Measurements from ENCODE around the gene COL12A1. TPM values are rescaled to one million over a fixed set of nuclear protein-coding genes. Genes with fewer than 3 reads are reported as not detected.

Gene COL12A1
- total RNA-seq, 2 experiments from 2014 or later, result not detected

DNA sequence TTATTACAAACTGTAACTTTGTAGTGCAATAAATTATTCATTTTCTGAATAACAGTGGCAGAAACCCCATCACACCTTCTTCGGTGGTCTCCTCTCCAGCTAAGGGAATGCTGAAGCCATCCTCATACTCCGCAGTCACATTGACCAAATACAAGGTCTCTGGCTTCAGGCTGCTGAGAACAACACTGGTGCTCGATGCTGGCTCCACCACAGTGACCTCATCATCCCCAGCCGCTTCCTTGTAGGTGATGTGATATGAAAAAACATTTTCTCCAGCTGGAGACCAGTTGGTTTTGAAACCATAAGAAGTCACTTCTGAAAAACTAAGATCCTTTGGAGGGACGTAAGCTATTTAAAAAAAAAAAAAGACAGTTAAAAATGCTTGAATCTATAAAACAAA is 25.0 kb downstream of the COL12A1 start:
- no peak for DNase-seq (ENCODE audit: low spot score)
- Histone ChIP-seq H3K4me3 (ENCODE audit: low read depth, low read length, poor library complexity, severe bottlenecking) (no peak overlapping the region), H3K79me2 (ENCODE audit: insufficient read depth, low read depth, low read length) (no peaks in the 10 kb centered on the region), H2AFZ (ENCODE audit: low read length) (no peak overlapping the region), H3K4me2 (ENCODE audit: low read length) (no peak overlapping the region), H3K4me1 (ENCODE audit: insufficient read depth, low read length, poor library complexity, severe bottlenecking) (no peaks in the 10 kb centered on the region), H4K20me1 (ENCODE audit: insufficient read depth, low read length) (no peaks in the 10 kb centered on the region), H3K9me3 (ENCODE audit: low read length) (no peaks in the 10 kb centered on the region), H3K9me2 (ENCODE audit: insufficient read depth, low read length) (no peaks in the 10 kb centered on the region), H3K27ac (ENCODE audit: low read depth, low read length, poor library complexity, severe bottlenecking) (no peak overlapping the region), H3K36me3 (ENCODE audit: insufficient read depth, low read length) (no peaks in the 10 kb centered on the region)
- ChIA-PET POLR2A (interaction anchor here (0.6 to 0.7 kb wide), 5 partner anchors 356 to 1413 kb away, joined by 3 to 6 read pairs (median 3); no protein-coding TSS in a partner anchor), CTCF (ENCODE audit: unreplicated experiment) (no interaction called here)
- BruUV-seq (replicated peaks), result no TSS peak
- TF ChIP-seq EZH2phosphoT487 (IDR thresholded peaks at IDR 0.05; ENCODE audit: borderline replicate concordance, low read depth, low read length), result no peak
- TF ChIP-seq, protein P1, sequence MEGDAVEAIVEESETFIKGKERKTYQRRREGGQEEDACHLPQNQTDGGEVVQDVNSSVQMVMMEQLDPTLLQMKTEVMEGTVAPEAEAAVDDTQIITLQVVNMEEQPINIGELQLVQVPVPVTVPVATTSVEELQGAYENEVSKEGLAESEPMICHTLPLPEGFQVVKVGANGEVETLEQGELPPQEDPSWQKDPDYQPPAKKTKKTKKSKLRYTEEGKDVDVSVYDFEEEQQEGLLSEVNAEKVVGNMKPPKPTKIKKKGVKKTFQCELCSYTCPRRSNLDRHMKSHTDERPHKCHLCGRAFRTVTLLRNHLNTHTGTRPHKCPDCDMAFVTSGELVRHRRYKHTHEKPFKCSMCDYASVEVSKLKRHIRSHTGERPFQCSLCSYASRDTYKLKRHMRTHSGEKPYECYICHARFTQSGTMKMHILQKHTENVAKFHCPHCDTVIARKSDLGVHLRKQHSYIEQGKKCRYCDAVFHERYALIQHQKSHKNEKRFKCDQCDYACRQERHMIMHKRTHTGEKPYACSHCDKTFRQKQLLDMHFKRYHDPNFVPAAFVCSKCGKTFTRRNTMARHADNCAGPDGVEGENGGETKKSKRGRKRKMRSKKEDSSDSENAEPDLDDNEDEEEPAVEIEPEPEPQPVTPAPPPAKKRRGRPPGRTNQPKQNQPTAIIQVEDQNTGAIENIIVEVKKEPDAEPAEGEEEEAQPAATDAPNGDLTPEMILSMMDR (conservative IDR thresholded peaks at IDR 0.05; ENCODE audit: low read length), result no peak
- intact Hi-C loops (cut with micrococcal nuclease; ENCODE audit: unreplicated experiment), result no loop called here

DNA sequence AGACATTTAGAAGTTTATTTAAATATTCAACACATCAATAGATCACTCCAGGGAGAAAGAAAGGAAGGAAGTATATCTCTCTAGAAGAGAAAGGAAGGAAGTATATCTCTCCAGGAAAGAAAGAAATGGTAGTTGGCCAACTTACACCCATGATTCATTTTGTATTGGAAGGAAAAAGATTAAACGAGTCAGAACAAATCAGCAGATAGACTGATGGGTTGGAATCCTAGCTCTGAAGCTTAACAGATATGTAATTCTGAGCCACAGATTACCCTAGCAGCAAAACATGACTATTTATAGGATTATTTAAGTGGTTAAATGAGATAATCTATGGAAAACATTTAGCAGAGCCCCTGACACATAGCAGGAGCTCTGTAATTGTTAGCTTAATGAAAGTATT is 27.1 kb downstream of the COL12A1 start:
- Histone ChIP-seq H3K9me3 (ENCODE audit: low read length) (no peaks in the 10 kb centered on the region), H3K4me1 (ENCODE audit: insufficient read depth, low read length, poor library complexity, severe bottlenecking) (no peaks in the 10 kb centered on the region), H3K79me2 (ENCODE audit: insufficient read depth, low read depth, low read length) (no peaks in the 10 kb centered on the region), H3K4me2 (ENCODE audit: low read length) (no peak overlapping the region), H2AFZ (ENCODE audit: low read length) (no peak overlapping the region), H4K20me1 (ENCODE audit: insufficient read depth, low read length) (no peaks in the 10 kb centered on the region), H3K4me3 (ENCODE audit: low read depth, low read length, poor library complexity, severe bottlenecking) (no peak overlapping the region), H3K36me3 (ENCODE audit: insufficient read depth, low read length) (no peaks in the 10 kb centered on the region), H3K27ac (ENCODE audit: low read depth, low read length, poor library complexity, severe bottlenecking) (no peak overlapping the region), H3K9me2 (ENCODE audit: insufficient read depth, low read length) (no peaks in the 10 kb centered on the region)
- no TSS peak for BruUV-seq (replicated peaks)
- intact Hi-C loops (cut with micrococcal nuclease; ENCODE audit: unreplicated experiment), result no loop called here
- ChIA-PET POLR2A (no interaction called here), CTCF (ENCODE audit: unreplicated experiment) (no interaction called here)
- DNase-seq (ENCODE audit: low spot score), result no peak
- TF ChIP-seq EZH2phosphoT487 (IDR thresholded peaks at IDR 0.05; ENCODE audit: borderline replicate concordance, low read depth, low read length), result no peak
- TF ChIP-seq, protein P1 (conservative IDR thresholded peaks at IDR 0.05; ENCODE audit: low read length), result no peak

DNA sequence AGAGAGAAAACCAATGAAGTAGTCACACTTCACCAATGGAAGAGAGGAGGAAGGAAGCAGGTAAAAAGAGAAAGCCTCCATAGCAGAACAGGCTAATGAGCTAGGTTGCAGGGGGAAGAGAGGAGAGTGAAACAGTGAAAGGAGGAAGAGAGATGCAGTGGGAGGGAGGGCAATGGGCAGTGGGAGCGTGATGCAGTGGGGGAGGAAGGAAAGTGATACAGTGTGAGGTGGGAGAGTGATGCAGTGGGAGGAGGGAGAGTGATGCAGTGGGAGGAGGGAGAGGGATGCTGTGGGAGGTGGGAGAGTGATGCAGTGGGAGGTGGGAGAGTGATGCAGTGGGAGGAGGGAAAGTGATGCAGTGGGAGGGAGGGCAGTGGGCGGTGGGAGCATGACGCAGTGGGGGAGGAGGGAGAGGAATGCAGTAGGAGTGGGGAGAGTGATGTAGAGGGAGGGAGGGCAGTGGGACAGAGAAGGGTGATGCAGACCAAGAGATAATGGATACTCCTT is 29.7 kb downstream of the COL12A1 start:
- Histone ChIP-seq H3K4me1 (ENCODE audit: insufficient read depth, low read length, poor library complexity, severe bottlenecking) (no peaks in the 10 kb centered on the region), H3K36me3 (ENCODE audit: insufficient read depth, low read length) (no peaks in the 10 kb centered on the region), H4K20me1 (ENCODE audit: insufficient read depth, low read length) (no peaks in the 10 kb centered on the region), H2AFZ (ENCODE audit: low read length) (no peak overlapping the region), H3K27ac (ENCODE audit: low read depth, low read length, poor library complexity, severe bottlenecking) (no peak overlapping the region), H3K4me3 (ENCODE audit: low read depth, low read length, poor library complexity, severe bottlenecking) (no peak overlapping the region), H3K9me2 (ENCODE audit: insufficient read depth, low read length) (no peaks in the 10 kb centered on the region), H3K4me2 (ENCODE audit: low read length) (no peak overlapping the region), H3K79me2 (ENCODE audit: insufficient read depth, low read depth, low read length) (no peaks in the 10 kb centered on the region), H3K9me3 (ENCODE audit: low read length) (no peaks in the 10 kb centered on the region)
- CTCF ChIA-PET (ENCODE audit: unreplicated experiment), result interaction anchor here (0.5 kb wide), 1 partner anchor 40 kb away, joined by 3 read pairs; no protein-coding TSS in a partner anchor
- TF ChIP-seq, protein P1 (conservative IDR thresholded peaks at IDR 0.05; ENCODE audit: low read length), result no peak
- no peak for TF ChIP-seq EZH2phosphoT487 (IDR thresholded peaks at IDR 0.05; ENCODE audit: borderline replicate concordance, low read depth, low read length)
- POLR2A ChIA-PET, result interaction anchor here (0.9 kb wide), 1 partner anchor 202 kb away, joined by 3 read pairs; no protein-coding TSS in a partner anchor
- intact Hi-C loops (cut with micrococcal nuclease; ENCODE audit: unreplicated experiment), result no loop called here
- no TSS peak for BruUV-seq (replicated peaks)
- DNase-seq (ENCODE audit: low spot score), result no peak
